Omental fat pad (tissue), 4 donors: ENCODE data around the gene COL4A1. TPM values are rescaled to one million over a fixed set of nuclear protein-coding genes. Genes with fewer than 3 reads are reported as not detected.

Experiments used
- ATAC-seq: fragments of 150-250 bp; one replicate; pipeline ENCODE4 v1.9.1; 2016; ENCODE audit warnings: mild to moderate bottlenecking, moderate library complexity; ENCODE audit not compliant: low FRiP score
- DNase-seq: peaks from one replicate; pipeline ENCODE4 v3.0.0-alpha.2; 2019; ENCODE audit warnings: low spot score
- CTCF ChIP-seq, 3 donors: fragments of 450-650 bp; IDR thresholded peaks; one replicate each; pipeline ENCODE4 v1.5.1; 2016 to 2017; ENCODE audit warnings: antibody characterized with exemption in 3 of 3, mild to moderate bottlenecking in 3 of 3, moderate library complexity in 2 of 3
- total RNA-seq, 4 donors: library from RNA; depleted of rRNA; stranded (reverse); fragments of >200 nt; gene quantifications; one replicate each; pipeline ENCODE4 v1.1.0, GENCODE V29; 2016

Gene COL4A1
- total RNA-seq, 4 donors from 2014 or later, result 611 to 1,113 (median 995) TPM

DNA sequence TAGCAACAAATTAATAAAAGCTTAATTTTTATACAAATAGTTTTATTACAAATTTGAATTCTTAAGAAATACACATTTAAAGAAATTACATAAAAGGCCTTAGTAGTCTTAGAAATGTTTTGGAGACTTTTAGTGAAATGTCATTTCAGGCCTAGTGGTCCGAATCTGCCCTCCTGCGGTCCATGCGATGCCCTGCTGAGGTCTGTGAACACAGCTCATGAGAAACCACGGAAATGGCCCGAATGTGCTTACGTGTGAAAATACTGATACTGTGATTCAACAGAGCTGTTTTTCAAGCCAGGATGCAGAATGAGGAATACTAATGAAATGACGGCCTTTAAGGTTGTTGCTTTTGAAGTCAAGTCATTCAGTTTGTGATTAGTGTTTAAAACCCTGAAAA, 157.9 kb downstream of the COL4A1 start:
- TF ChIP-seq CTCF (IDR thresholded peaks at IDR 0.05), result no peak
- no peak for ATAC-seq
- no peak for DNase-seq

- TF ChIP-seq CTCF (IDR thresholded peaks at IDR 0.05), result no peak
- no peak for ATAC-seq
- no peak for DNase-seq
Observed at GRCh38 chr13:110140099-110140498, 166.9 kb downstream of the COL4A1 start.

DNA sequence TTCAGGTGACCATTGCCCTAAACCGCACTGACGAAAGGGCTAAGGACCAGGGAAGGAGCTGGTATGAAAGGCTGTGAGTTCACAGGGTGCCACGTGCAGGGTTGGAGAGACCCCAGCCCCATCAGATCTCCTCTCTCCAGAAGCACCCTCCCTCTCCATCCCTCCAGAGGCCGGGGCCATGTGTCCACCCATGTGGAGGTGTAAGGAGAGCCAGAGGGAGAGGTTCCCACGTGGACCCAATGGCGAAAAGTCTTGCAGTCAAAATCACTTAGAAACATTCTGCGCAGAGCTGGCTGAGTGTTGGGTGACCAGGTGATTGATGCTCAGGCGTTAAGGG, 168.3 kb downstream of the COL4A1 start:
- no peak for ATAC-seq
- DNase-seq, result no peak
- TF ChIP-seq CTCF (IDR thresholded peaks at IDR 0.05), result no peak

GRCh38 chr13:110138010-110138699, 168.8 kb downstream of the COL4A1 start:
- peak; percentile 56 for DNase-seq
- no peak for TF ChIP-seq CTCF (IDR thresholded peaks at IDR 0.05)
- ATAC-seq, result peak; percentile 93

DNA sequence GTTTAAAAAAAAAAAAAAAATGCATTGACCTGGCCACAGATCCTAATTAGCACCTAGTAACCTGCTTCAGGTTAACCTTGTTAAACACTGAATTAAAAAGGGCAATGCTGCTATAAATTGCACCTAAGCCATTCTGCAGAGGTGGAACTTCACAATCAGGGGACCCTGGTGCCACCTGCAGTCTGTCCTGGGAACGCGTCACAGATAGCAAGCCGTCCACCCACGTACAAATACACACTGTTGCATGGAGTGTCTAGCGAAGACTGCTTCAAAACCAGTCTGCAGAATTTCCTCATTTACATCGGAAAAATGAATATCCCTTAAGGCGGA, 169.3 kb downstream of the COL4A1 start:
- DNase-seq, result no peak
- peak; percentile 31 for ATAC-seq

GRCh38 chr13:110136660-110137585, 170.0 kb downstream of the COL4A1 start:
- no peak for TF ChIP-seq CTCF (IDR thresholded peaks at IDR 0.05)
- DNase-seq, result no peak
- no peak for ATAC-seq

More for the DNA sequence above, 169.3 kb downstream of the COL4A1 start:
- no peak for TF ChIP-seq CTCF (IDR thresholded peaks at IDR 0.05)
